Measurements from ENCODE around the gene DDX46. TPM values are rescaled to one million over a fixed set of nuclear protein-coding genes. Genes with fewer than 3 reads are reported as not detected.

DDX46 gene
- total RNA-seq, 1 donor from 2014 or later = 26.3 TPM

DNA sequence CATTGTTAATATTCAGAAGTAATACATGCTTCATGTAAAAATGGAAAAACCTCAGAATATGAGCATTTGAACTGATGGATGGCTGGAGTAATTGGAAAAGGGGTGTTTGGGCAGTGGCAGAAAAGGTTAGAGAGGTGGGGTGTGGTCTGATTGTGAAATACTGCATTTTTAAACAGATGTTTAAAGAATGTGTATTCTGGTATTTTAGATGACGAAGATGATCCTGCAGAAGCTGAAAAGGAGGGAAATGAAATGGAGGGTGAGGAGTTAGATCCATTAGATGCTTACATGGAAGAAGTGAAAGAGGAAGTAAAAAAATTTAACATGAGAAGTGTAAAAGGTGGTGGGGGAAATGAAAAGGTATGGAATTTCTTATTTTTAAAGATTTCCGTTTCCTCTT lies 18.8 kb downstream of the DDX46 start:
- DNase-seq (no peak), ATAC-seq (ENCODE audit: poor library complexity) (no peak)
- intact Hi-C loops (cut with DNase I) = no loop called here

DNA sequence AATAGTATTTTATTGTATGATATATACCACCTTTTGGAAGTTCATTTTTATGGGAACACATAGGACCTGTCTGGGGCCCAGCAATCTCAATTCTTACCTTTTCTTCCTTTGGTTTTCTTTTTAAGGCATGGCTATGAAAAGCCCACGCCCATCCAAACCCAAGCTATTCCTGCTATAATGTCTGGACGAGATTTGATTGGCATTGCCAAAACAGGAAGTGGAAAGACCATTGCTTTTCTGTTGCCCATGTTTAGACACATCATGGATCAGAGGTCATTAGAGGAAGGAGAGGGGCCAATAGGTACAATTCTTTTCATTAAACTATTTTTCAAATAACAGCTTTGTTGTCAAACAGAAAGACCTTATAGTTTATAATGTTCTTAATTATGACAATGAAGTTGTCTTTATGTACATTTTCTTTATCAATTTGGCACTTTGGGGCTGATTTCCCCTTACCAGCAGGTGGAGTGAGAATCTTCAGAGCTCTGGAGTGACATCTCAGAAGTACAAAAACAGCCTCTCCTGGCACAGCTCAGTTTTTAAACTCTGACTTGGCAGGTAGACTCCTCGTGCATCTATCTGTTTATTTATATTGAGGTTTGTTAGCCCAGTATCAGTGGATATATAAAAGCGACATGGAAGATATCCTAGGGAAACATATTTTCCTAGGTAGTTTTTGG lies 25.8 kb downstream of the DDX46 start:
- intact Hi-C loops (cut with DNase I) = no loop called here
- no peak for DNase-seq
- ATAC-seq (ENCODE audit: poor library complexity) = no peak

DNA sequence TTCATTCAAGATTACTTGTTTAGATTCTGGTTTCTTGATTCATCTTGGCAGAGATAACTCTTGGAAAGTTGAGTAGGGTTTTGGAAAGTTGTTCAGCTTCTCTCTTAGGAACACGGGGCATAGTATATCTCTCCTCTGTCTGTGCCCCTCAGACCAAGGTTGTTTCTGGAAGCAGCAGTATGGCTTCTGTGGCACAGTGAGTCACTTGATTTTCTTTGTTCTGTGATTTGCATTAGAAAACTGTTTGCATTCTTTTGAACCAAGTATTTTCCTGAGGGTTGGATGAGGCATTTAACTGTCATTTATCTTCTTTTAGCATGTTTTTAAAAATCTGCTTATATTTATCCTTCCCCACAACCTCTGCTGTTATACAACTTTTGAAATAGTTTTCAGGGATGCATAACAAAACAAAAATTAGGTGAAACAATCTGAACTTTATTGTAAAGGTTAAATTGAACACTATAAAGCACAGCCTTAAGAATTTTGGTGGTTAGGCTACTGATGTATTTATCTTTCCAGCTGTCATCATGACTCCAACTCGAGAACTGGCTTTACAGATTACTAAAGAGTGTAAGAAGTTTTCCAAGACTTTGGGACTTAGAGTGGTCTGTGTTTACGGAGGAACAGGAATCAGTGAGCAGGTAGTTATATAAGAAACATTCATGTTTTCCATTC lies 26.5 kb downstream of the DDX46 start:
- no peak for ATAC-seq (ENCODE audit: poor library complexity)
- intact Hi-C loops (cut with DNase I) = no loop called here
- DNase-seq = no peak

DNA sequence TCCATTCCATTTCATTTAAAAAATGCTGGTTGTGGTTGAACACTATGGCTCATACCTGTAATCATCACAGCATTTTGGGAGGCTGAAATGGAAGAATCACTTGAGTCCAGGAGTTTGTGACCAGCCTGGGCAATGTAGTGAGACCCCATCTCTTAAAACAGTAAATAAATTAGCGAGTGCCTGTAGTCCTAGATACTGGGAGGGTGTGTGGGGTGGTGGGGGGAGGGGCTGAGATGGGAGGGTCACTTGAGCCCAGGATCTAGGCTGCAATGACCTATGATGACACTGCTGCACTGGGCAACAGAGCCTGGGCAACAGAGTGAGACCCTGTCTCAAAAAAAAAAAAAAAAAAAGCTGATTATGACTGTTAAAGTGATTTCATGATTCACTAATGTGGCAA lies 29.1 kb downstream of the DDX46 start:
- intact Hi-C loops (cut with DNase I) = no loop called here
- DNase-seq = no peak
- ATAC-seq (ENCODE audit: poor library complexity) = no peak

DNA sequence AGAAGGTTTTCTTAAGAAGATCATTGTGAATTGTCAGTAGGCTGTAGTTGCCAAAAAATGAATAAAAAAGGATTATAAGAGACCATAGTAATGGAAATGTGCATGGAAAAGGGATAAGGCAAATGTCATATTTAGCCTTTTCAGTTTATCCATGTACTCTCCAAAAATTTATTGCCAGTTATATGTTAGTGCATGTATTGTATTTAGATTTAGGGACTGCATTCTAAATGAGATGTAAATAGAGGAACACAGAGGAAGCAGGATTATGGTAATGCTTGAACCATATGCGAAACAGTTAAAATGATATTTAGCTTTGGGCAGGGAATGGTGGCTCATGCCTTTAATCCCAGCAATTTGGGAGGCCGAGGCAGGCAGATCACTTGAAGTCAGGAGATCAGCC lies 33.0 kb downstream of the DDX46 start:
- ATAC-seq (ENCODE audit: poor library complexity) (no peak), DNase-seq (no peak)
- intact Hi-C loops (cut with DNase I) = loop anchor here (10.0 kb wide), 1 partner anchor 107 kb away; no protein-coding TSS in a partner anchor

DNA sequence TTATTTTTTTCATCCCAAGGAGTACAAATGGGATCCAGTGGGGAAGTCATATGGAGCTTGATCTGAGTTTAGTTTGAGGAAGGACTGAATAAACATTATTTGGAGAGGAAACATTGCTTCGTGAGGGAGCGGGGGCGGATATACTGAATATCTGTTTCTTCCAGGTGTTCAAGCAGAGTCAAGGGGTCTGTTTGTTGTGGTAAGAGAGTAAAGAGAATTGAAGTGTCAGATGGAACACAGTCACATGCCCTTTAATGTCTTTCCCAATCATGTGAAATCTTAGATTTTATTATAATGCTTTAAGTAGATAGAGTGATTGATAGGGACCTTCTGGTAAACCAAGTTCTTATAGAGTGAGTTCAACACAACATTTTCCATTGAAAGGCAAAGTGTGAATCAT lies 33.7 kb downstream of the DDX46 start:
- ATAC-seq (ENCODE audit: poor library complexity) = no peak
- intact Hi-C loops (cut with DNase I) = loop anchor here (10.0 kb wide), 1 partner anchor 107 kb away; no protein-coding TSS in a partner anchor

DNA sequence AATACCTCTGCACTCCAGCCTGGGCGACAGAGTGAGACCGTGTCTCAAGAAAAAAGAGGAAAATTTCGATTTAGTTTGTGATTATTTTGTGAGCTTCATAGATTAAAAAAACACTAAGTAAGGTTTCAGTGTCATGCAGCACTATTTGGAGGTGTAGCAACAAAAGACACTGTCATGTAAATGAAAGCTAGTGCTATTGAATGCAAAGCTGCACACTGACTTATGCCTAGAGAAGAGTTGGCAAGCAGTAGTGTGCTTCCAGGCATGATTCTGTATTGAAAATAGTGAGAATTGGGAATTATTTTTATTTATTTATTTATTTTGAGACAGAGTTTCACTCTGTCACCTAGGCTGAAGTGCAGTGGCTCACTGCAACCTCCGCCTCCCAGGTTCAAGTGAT lies 34.5 kb downstream of the DDX46 start:
- no peak for DNase-seq
- no peak for ATAC-seq (ENCODE audit: poor library complexity)
- intact Hi-C loops (cut with DNase I) = loop anchor here (10.0 kb wide), 1 partner anchor 108 kb away; no protein-coding TSS in a partner anchor

More for the DNA sequence above, 33.7 kb downstream of the DDX46 start:
- no peak for DNase-seq

DNA sequence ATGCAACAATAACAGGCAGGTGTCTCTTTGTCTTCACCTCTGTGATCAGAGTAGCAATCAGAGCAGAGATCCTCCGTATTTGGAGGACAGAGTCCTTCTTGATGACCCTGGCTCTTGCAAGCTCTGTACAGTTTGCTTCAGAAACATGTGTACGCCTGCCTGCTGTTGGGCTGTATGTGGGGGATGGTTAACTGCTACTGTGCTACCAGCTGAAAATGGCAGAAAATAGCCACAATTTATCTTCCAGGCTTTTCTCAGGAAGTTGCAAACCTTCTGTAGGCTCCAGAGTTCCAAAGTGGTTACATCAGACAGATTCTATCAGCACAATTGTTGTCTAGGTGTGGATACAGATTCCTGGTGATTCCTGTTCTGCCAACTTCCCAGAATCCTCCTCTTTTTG lies 35.5 kb downstream of the DDX46 start:
- no peak for ATAC-seq (ENCODE audit: poor library complexity)
- no peak for DNase-seq
- intact Hi-C loops (cut with DNase I) = loop anchor here (10.0 kb wide), 1 partner anchor 109 kb away; no protein-coding TSS in a partner anchor

DNA sequence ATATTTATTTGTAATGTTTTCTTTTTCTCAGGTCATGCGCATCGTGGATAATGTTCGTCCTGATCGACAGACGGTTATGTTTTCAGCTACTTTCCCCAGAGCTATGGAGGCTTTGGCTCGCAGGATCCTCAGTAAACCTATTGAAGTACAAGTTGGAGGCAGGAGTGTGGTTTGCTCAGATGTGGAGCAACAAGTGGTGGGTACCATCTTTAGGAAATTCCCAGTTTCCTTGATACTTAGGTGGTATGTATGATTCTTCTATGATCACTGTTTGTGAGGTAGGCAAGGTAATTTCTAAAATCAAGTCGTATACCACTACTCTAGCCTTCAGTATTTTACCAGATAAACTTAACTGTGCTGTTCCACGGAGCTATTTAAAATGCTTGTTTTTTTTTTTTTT lies 36.2 kb downstream of the DDX46 start:
- intact Hi-C loops (cut with DNase I) = loop anchor here (10.0 kb wide), 1 partner anchor 110 kb away; no protein-coding TSS in a partner anchor
- no peak for DNase-seq
- no peak for ATAC-seq (ENCODE audit: poor library complexity)

DNA sequence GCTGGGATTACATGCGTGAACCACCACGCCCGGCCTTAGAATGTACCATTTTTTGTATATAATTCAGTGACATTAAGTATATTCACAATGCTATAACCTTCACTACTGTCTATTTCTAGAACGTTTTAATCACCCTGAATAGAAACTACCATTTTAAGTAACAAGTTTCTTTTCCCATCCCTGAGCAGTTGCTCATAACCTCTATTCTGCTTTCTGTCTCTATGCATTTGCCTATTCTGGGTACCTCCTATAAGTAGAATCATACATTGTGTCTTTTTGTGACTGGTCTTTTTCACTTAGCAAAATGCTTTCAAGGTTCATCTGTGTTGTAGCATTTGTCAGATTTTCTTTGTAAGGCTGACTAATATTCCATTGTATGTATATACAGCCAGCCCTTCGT lies 39.9 kb downstream of the DDX46 start:
- intact Hi-C loops (cut with DNase I) = loop anchor here (10.0 kb wide), 1 partner anchor 114 kb away; no protein-coding TSS in a partner anchor
- DNase-seq (no peak), ATAC-seq (ENCODE audit: poor library complexity) (no peak)

DNA sequence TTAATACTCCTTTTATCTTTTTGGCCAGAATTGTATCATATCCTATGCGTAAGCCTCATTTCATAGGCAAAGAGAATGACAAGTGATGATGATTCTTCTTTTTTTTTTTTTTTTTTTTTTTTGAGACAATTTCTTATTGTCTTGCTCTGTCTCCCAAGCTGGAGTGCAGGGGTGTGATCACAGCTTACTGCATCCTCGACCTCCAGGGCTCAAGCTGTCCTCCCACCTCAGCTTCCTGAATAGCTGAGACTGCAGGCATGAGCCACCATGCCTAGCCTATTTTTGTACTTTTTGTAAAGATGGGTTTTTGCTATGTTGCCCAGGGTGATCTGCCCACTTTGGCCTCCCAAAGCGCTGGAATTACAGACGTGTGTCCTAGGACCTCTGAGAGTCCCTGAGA lies 45.2 kb downstream of the DDX46 start:
- DNase-seq (no peak), ATAC-seq (ENCODE audit: poor library complexity) (no peak)
- intact Hi-C loops (cut with DNase I) = no loop called here

DNA sequence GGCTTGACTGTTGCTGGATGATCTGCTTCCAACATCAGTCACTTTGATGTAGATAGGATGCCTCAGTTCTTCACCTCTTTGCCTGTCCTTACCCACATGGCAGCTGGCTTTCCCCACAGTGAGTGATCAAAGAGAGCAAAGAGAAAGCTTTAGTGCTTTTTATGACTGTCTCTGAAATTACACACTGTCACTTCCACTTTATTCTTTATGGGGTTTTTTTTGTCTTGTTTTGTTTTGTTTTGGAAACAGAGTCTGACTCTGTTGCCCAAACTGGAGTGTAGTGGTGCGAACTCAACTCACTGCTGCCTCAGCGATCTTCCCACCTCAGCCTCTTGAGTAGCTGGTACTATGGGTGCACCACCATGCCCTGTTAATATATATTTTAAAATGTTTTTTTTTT lies 54.8 kb downstream of the DDX46 start:
- no peak for ATAC-seq (ENCODE audit: poor library complexity)

DNA sequence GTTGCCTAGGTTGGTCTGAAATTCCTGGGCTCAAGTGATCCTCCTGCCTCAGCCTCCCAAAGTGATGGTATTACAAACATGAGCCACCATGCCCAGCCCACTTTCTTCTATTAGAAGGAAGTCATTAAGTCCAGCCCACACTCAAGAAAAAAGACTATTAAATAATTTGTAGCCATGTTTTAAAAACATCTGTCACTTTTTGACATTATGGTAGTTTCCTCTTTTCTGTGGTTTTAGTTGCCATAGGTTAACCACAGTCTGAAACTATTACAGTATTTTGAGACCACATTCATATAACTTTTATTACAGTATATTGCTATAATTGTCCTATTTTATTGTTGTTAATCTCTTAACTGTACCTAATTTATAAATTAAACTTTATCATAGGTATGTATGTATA lies 55.2 kb downstream of the DDX46 start:
- DNase-seq = no peak
- ATAC-seq (ENCODE audit: poor library complexity) = no peak
- intact Hi-C loops (cut with DNase I) = no loop called here

More for the DNA sequence above, 54.8 kb downstream of the DDX46 start:
- intact Hi-C loops (cut with DNase I) = no loop called here
- no peak for DNase-seq

DNA sequence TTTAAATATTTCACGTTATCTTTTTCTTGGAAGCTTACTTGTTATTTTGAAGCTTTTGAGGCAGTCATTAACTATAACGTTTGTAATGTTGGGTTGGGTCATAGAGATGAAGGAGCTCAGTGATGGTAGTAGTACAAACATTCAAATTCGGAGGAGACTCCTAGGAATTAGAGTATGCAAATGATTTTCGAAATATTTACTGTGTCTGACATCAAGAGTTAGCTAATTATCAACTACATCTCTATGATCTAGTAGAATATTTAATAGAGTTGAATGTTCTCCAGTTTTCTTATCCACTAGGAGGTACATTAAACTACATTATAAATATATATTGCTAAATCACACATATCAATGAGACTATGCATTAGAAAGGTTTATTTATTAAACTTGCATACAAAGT lies 58.4 kb downstream of the DDX46 start:
- ATAC-seq (ENCODE audit: poor library complexity) (no peak), DNase-seq (no peak)
- intact Hi-C loops (cut with DNase I) = no loop called here

DNA sequence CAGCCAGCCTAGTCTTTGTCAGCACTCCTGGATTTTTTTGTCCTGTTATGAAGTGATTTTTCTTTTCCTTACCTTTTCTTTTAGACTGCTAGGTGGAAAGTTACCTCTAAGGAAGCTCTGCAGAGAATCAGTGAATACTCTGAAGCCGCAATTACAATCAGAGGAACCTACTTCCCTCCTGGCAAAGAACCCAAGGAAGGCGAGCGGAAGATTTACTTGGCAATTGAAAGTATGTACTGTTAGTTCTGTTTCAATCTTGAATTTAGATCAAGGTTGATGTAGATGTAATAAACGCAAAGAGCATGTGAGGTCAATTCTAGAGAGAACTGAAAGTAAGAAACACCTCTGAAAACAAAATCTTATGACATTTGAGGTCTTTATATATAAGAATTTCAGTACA lies 60.2 kb downstream of the DDX46 start:
- intact Hi-C loops (cut with DNase I) = no loop called here
- no peak for ATAC-seq (ENCODE audit: poor library complexity)
- no peak for DNase-seq

DNA sequence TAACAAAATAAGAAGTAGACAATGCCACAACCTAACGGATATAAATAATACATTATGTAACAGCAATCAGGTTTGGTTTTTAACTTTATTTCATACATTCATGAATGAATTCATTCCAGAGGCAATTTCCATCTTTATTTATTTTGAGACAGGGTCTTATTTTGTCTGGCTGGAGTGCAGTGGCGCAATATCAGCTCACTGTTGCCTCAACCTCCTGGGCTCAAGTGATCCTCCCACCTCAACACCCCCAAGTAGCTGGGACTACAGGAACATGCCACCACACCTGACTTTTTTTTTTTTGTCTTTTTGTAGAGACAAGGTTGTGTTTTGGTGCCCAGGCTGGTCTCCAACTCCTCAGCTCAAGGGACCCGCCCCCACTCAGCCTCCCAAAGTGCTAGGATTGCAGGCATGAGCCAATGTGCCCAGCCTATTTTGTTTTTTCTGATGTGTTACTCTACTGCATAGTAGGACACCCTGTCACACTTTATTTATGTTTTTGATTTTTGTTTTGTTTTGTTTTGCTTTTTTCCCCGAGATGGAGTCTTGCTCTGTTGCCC lies 60.9 kb downstream of the DDX46 start:
- no peak for ATAC-seq (ENCODE audit: poor library complexity)
- no peak for DNase-seq
- intact Hi-C loops (cut with DNase I) = no loop called here

DNA sequence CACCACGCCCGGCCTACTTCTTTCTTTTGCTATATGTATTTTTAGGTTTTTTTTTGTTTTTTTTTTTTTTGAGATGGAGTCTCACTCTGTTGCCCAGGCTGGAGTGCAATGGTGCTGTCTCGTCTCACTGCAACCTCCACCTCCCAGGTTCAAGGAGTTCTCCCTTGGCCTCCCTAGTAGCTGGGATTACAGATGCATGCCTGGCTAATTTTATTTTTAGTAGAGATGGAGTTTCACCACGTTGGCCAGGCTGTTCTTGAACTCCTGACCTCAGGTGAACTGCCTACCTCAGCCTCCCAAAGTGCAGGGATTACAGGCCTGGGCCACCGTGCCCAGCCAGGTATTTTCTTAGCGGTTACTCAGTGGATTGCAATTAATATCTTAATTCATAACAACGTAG lies 63.3 kb downstream of the DDX46 start:
- intact Hi-C loops (cut with DNase I) = no loop called here
- no peak for ATAC-seq (ENCODE audit: poor library complexity)
- no peak for DNase-seq

DNA sequence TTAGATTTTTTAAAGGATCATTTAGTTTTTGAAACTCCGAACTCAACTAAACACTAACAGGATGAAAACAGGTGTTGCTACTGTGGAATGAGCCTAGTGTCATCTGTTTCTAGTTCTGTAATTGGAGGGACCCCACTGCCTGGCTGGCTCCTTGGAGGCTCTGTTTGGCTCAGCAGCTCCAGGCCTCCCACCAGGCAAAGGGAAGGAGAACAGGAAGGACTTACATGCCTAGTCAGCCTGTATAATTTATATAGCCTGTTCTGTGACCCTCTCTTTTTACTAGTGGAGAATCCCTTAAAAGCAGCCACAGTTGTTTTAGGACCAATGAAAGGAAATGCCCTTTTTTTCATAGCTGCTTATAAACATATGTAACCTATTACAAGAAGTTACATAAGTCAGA lies 66.1 kb downstream of the DDX46 start:
- intact Hi-C loops (cut with DNase I) = no loop called here
- ATAC-seq (ENCODE audit: poor library complexity) (no peak), DNase-seq (no peak)

DNA sequence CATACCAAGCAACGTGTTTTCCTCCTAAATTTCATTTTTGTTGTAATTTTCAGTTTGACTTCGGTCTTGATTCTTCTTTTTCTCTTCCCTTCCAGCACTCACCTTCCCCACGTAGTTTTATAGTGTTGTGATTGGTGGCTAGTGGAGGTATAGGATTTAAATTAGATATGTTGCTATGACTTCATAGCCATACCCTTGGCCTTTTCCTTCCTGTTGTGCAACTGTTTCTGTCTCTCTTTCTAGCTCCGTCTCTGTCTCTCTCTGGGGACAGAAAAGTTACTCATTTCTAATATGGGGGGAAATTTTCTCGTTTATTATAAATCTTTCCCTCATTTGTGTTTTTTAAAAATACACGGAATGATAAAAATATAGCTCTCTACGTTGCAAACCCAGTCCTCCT lies 66.6 kb downstream of the DDX46 start:
- intact Hi-C loops (cut with DNase I) = no loop called here
- ATAC-seq (ENCODE audit: poor library complexity) (no peak), DNase-seq (no peak)

Measured in Right ventricle myocardium superior (tissue), 1 donor.